CD4-positive, alpha-beta T cell treated with Interleukin-15 for 4 hours (primary cell): ENCODE results near the gene PRKCE.
A peak's percentile ranks its signal among the peaks of the same experiment; 100 is the strongest.

Experiments used
- DNase-seq: peaks from one replicate; pipeline ENCODE4 v3.0.0-alpha.2; 2020; ENCODE audit warnings: low spot score

PRKCE gene

DNA sequence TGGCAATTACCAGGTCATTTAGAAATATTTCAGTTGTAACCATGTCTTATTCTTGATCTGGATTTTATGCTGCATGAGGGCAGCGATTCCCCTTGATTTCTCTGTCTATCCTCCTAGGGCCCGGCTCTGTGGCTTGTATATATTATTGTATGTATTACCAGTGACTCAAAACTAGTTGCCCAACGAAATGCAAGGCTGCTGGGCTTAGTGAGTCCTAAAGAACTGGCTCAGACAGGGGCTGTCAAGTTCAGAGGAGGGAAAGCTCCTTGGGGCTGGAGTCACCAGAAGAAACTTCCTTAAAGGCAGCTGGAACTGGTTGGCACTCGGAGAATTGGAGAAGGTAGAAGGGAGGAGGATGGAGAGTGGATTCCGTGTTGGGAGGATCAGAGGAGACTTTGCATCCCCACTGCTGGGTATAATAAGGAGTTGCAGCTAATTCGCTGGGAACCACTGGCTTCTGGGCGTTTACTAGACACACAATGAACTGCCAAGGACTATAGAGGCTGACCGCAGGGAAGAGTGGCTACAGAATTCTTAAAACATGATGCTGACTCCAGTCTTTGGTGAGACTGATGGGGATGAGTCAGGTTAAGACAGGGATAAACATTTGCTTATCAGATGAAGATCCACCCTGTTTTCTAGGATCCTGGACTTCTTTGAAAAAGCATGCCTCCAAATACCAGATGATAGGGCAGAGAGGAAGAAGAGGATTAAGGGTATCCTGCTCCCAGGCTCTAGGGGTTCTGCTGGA lies 104.3 kb downstream of the PRKCE start:
- DNase-seq = no peak

DNA sequence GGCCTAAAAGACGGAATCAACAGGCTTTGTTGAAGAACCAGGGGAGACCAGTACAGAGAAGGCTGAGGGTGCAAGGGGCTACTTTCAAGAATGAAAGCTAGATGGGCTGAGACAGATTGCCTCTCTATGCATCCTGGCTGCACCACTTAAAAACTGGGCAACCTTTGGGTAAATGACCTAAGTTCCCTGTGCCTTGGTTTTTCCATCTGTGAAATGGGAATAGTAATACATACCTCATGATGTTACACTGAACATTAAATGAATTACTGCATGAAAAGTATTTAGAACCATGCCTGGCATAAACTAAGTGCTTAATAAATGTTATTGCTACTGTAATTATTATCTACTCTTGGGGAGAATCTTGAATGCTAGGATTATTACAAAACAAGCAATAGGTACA lies 106.5 kb downstream of the PRKCE start:
- DNase-seq = no peak

DNA sequence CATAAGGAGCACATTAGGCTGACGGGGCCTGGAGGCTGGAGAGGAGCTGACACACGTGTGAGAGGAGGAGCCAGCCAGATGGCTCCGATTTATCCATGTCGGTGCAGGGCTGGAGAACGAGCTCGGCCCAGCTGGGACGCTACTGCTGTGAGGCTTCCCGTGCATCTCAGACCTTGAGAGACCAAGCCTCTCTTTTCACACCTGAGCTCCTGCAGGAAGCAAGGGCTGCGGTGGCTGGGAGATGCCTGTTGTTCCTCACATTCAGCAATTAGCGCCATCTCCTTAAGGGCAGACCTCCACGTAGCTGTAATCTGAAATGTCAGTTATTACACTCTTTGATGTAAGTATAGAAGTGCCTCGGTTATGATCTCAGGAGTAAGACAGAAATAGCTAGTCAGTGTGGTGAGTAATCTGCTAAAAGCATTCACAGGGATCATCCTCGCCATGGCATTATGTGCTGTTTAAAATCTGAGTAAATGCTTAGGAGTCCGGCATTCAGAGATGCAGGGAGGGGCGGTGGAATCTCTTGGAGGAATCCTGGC lies 107.9 kb downstream of the PRKCE start:
- no peak for DNase-seq

DNA sequence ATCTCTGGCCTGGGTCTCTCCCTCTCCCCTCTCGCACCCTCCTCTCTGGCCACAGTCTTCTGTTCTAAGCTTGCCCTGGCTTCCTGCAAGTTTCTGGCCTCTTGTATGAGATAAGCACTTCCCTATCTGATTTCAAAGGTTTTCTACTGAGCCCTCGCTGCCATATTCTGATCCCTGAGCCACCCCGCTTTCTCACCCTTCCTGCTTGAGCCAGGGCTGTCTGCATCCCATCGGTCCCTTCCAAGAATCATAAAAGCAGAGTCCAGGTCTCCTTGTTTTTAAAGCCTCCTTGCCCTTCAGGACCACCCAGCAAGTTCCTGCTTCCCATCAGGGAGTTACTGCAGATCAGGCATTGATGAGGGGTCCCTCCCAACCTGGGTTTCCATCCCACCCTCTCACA lies 110.2 kb downstream of the PRKCE start:
- DNase-seq = no peak

DNA sequence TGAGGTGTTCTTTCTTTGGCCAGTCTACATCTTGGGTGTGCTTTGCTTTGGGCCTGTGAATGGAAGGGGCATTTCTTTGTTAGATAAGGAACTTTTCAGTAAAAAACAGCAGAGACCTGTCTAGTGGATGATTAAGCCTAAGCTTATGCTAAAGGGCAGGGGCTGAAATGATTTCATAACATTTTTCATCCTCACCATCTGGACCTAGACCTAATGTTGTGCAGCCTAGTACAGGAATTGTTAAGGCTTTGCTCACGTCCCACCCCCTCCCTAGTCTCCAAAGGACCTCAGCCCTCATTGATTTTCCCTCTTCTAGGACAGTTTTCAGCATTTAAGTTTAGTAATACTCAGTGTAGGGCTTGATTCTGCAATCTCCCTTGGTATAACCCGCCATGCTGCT lies 111.8 kb downstream of the PRKCE start:
- no peak for DNase-seq

DNA sequence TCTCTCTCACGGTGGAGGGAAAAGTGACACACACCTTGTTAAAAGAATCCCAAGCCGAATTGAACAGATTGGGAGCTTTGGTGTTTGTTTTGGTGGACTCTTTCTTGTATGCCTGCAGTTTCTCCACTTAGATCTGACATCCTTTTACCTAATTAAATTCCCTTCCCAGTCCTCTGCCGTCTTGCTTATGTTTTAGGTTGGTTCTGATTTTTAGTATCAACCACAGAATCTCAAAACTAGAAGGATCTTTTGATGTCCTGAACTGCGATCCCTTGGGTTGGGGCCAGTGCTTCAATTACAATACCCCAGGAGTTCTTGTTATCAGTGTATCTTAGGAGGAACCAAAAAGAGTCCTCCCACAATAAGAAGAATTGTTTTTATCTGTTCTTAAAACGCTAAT lies 112.3 kb downstream of the PRKCE start:
- no peak for DNase-seq

DNA sequence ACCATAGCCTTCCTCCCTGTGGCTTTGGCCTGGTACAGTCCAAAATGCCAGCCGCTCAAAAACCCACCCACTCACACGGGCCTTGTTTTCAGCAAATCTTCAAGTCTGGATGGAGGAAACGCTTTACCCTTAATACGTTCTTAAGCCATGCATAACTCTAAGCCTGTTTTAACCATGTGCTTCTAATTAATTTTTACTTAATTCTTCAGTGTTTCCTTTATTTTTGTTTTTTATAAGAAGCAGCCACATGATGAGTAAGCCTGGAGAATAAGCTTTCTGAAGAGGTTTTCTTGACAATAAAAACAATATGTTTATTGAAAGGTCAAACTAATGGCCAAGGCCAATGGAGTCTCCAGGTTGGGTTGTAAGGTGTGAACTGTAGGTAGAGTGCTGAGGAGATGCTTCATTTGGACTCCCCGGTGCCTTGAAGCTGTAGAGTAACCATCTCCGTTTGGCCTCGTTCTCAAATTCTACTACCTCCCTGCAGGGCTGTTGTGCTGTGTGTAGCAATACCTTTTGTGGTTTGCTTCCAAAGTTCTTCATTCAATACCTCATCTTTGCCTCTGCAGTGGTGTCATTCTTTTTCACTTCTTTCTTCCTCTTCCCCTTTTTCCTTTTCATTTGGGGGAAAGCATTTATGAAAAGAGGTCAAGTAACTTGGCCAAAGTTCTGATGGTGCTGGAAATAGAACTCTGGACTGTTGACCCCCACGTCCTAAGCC lies 113.7 kb downstream of the PRKCE start:
- DNase-seq = no peak

DNA sequence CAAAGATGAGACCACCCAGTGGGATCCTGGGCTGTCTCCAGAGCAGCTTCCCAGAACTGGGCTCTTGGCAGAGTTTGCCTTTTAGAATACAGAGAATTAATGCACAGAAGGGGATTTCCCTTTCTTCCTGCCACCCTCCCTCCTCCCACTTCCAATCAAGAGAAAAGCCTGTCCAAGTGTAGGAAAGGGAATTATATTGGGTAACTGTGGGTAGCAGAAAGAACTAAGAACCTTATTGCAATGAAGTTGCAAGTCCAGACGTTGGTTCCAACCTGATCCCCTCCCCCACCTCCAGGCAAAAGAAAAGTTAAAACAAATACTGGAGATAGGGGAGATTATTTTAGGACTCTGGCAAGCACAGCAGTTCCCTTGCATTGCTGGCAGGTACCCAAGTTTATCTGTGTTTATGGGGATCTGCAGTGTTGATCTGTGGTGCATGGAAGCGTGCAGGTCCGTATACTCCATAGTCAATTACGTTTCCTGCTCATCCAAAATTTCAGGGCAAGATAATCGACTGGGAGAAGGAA lies 114.3 kb downstream of the PRKCE start:
- DNase-seq = no peak

DNA sequence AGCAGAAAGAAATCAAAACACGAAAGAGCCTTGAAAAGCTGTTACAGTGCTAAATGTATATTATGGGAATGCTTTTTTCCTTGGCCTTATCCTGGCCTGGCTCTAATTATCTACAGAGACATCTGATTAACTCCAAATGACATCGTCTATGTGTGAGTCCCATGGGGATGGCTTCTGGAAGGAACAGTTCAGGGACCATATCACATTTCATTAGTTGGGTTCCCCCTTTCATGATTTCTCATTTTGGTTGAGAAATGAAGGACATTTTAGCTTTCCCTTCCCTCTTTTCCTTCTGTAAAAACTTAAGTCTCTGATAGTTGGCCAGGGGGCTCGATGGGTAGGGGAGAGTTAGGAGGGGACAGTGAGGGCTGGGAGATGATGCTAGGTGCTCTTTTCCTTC lies 116.7 kb downstream of the PRKCE start:
- no peak for DNase-seq

DNA sequence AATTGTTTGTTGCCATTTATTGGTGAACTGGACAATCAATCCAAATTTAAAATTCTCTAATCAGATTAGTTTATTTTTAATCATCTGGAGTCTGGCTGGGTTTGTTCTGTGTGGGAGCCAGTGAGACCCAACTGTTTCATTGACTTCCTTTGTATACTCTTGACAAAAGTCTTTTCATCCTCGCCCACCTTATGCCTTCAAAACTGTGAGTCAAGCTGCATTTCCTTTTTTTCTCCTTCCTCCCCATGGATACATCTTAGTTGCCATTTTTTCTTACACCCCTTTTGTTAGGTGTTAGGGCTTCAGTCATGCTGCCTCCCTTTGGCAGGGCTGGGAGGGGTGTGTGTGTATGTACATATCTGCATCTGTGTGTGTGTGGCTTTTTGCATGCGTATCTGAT lies 117.6 kb downstream of the PRKCE start:
- no peak for DNase-seq

DNA sequence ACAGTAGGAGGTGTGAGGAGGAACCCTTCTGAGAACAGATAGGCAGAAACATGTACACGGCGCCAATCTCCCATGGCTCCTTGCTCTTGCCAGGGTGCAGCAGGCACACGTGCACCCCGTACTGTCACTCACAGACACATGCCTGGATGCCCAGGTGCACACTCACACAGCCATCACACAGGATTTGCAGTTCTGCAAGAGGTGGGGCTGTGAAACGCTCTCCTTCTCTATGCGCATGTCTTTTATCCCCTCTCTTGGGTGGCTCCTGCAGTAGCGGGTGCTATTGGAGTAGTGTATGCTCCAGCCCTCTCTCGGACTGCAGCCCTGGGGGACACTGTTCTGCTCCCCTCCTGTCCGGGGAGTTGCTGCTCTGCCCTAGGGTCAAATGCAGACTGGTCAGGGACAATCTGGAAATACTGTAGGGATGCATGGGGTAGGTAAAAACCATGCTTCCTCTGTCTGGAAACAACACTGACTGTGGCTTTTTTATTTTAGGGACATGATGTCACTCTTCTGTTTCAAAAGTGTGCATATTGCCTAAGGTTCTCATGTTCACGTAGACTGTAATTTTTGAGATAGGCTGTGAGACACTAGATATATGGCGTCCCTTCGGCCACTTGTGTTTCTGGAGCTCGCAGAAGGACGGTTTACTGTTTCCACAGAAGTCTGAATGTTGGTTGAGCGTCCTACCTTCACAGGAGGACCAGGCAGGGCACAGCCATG lies 118.5 kb downstream of the PRKCE start:
- DNase-seq = no peak

DNA sequence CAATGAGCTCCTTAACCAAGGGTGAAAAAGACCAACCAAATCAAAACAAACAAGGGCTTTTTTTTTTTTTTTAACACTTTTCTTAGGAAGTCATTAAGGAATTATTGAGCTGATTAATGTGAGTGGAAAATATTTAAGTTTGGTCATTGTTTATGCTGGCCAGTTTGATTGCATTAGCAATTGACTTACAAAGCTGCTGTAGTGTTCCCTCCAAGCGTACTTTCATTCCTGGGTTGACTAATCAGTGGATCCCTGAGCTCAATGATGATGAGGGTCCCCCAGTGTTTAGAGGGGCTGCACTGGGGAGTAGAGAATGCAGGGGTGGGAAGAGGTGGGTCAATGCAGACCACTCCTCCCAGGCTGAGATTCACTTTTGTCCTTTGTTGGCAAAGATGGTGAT lies 119.3 kb downstream of the PRKCE start:
- DNase-seq = no peak

DNA sequence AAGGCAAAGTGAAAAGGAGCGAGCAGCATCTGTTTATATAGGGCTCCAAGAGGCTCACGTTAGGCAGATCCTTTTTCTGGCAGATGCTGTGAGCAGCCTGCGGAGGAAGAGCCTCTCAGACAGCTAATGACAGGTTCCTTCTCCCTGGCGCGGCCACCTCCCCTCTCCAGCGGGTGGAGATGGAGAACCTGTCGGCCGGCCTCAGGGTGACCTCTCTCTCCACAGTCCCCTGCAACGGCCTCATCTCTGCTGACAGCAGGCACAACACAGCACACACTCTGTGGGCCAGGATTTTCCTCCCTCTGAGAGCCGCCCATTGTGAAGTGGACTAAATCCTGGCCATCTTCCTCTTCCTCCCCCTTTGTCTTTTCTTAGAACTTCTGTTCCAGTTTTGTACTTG lies 119.8 kb downstream of the PRKCE start:
- peak; percentile 1 for DNase-seq

DNA sequence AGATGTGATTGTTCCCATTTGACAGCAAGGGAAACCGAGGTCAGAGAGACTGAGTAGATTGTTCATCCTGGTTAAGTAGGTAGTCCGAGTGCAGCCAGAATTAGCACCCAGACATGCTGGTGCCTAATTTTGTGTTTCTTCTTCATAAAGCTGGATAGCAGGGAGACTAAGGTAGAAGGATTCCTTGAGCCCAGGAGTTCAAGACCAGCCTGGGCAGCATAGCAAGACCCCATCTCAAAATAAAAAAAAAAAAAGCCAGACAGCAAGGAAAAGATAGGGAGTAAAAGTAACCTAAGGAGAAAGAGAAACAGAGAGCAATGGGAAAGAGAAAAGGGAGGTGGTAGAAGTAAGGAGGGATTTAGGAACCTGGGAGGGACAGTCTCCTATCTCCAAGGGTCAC lies 120.6 kb downstream of the PRKCE start:
- no peak for DNase-seq

DNA sequence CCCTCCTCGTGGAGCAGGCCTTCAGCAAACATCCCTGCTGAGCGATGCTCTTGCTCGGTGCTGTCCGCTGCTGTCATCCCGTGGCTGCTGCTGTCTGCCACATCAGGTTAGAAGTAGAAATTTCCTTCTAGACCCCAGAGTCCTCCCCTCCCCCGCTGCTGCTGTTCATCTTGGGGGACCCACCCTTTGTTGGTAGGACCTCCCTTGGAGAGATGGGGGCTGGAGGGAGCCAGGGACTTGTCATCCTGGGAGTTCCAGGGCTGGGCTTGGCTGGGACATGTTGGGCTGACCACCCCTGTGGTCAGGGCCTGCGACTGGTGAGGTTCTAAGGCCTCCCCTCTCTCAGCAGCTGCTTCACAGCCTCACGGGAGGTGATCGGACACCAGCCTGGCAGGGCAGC lies 122.4 kb downstream of the PRKCE start:
- DNase-seq = no peak

DNA sequence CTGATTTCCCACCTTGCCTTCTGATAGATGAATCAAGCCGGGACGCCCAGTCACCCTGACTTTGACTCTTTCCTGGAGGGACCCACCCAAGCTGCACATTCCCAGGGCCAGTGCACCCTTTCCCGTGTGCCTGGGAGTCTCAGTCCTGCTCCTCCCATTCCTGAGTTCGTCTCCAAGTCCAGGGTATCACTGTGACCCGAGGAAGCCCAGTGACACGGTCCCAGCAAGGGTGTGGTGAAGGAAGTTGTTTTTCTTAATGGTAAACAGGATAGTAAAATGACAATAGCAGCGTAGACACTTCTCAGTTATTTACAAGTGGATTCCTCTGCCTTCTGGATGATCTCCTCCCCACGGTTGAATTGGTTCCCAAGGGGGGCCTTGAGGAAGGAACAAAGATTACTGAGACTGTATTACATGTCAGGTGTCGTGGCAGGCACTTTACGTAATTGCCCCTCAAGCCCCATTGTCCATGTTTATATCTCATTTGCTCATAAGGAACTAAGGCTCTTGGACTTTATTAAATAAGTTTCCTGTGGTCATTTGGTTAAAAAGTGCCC lies 123.3 kb downstream of the PRKCE start:
- no peak for DNase-seq

DNA sequence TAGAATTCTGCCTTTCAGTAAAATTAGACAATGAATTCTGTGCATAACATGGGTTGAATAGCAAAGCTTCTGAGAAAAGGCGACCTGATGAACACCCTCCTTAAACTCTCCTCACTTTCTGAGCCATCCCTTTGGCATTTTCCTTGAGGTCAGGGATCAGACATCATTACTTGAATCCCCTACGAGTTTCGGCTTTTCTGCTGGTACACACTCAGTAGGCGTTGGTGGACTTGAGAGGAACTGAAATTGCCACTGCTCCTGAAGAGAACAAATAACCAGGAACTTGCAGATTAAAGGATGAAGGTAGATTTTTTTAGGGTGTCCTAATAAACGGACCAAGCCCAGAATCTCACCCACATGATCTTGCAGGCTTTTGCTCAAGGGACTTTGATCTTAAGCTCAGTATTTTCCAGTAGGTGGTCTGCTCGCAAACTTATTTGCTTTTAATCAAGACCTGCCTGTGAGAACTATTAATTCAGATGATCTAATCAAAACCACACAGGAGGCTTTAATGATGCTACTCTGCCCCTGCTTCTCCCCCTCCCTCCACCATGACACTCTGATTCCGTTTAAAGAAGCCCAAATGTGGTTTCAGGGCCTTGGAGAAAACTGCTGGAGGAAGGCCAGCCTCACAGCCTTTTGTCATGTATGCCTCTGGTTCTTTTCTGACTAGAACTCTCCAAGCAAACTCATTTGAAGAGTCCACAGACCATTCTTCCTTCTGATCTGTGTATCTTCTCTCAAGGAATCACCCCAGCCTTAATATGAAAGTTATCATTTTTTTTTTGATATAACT lies 124.9 kb downstream of the PRKCE start:
- no peak for DNase-seq

DNA sequence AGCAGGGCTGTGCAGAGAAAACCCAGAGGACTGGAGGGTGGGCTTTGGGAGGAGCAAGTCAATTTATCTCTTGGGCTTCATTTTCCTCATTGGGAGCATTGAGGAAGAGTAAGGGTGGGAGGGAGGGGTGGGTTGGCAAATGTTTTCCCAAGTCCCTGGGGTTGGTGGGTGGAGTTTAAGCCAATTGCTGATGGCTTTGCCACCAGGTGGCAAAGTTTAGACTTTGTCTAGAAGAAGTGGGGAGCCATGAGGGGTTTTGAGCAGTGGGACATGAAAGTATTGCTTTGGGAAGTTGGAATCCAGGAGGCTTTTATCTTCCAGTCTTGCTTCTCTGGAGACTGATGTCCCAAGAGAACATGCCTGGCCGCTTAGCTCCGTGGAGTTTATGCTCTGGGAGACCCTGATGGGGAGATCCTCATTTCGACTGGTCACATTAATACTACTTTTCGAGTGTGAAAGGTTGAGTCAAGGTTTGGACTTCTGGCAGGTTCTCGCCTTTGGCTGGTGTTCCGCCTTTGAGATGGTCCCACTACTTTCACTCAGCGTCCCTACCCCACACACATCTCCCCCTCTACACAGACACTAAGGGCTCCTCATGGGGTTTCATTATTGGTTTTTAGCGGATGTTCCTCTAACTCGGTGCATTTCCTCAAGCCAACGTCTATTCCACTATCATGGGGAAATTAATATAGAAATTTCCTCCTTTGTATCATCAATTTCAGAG lies 126.7 kb downstream of the PRKCE start:
- DNase-seq = no peak

DNA sequence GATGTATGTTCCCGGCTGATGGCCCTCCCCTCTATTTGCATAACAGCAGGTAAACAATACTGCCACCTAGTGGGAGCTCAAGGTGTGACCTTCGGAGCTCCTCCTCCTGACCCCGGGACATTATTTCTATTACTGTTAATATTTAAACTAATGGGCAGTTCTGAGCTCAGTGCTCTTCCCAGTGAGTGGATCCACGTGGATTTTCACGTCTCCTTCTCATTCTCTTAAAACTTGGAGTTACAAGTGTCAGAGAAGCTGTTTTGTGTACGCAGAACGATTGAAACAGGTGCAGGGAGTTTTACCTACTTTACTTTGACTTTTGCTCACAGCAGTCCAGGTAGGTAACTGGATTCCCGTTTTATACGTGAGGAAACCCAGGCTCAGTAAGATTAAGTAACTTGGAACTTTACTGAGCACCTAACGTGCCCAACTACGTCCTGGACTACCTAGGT lies 127.3 kb downstream of the PRKCE start:
- peak; percentile 77 for DNase-seq

DNA sequence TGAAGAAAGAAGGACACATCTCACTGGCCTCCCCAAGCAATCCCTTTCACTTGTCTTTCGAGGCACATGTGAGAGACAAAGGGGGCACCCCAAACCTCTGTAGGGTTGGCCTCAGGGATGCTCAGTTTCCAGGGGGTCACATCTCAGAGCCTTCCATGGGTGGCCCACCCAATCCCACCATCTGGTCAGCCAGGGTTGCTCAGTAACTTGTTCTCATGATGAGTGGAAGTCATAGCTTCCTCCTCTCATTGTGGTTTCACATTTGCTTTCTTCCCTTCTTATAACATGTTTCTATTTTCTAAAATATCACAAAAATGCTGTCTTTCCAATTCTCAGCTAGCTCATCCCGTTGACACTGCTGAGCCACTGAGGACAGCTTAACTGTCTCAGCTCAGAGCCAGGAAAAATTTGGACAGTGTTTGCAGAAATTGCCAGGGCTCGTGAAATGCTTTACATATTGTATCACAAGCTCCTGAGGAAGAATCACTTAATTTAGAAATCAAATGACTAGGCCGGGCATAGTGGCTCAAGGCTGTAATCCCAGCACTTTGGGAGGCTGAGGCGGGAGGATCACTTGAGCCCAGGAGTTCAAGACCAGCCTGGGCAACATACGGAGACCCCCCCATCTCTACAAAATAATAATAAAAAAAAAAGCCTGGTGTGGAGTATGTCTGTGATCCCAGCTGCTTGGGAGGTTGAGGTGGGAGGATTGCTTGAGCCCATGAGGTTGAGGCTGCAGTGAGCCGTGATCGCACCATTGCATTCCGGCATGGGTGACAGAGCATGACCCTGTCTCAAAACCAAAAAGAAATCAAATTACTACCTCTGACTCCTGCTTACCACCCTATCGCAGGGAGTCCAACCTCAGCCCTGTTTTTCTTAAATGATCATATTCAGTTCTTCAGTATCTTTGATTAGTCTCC lies 129.3 kb downstream of the PRKCE start:
- DNase-seq = no peak
